ENCODE measurements around the gene DPF1. TPM values are rescaled to one million over a fixed set of nuclear protein-coding genes. Genes with fewer than 3 reads are reported as not detected.
A peak's percentile ranks its signal among the peaks of the same experiment; 100 is the strongest.

DPF1 gene
- polyA plus RNA-seq, 3 donors from 2014 or later: not detected

- Mint-ChIP-seq H3K4me3 (no peak overlapping the region), H3K27ac (no peak overlapping the region), H3K27me3 (ENCODE audit: low read depth in 3 of 3) (peaks cover 22 to 33% (median 27%) of the 10 kb centered on the region in 3 donors), H3K4me1 (peaks cover 5 to 12% of the 10 kb centered on the region in 2 donors), H3K9me3 (peaks cover 0 to 3% (median 0%) of the 10 kb centered on the region in 6 donors), H3K36me3 (peaks cover 16 to 37% (median 29%) of the 10 kb centered on the region in 3 donors)
- DNase-seq: no peak
These were observed 15.5 kb downstream of the DPF1 start for GRCh38 chr19:38208571-38208970.

GRCh38 chr19:38207543-38207942 lies 16.5 kb downstream of the DPF1 start:
- no peak overlapping the region for H3K4me3 Mint-ChIP-seq
- H3K27me3 Mint-ChIP-seq (ENCODE audit: low read depth in 3 of 3): peaks cover 16 to 23% (median 17%) of the 10 kb centered on the region in 3 donors
- DNase-seq: no peak
- H3K4me1 Mint-ChIP-seq: peaks cover 4 to 12% of the 10 kb centered on the region in 2 donors
- H3K27ac Mint-ChIP-seq: no peak overlapping the region
- H3K9me3 Mint-ChIP-seq: no peaks in the 10 kb centered on the region
- peaks cover 21 to 43% (median 35%) of the 10 kb centered on the region in 3 donors for H3K36me3 Mint-ChIP-seq

DNA sequence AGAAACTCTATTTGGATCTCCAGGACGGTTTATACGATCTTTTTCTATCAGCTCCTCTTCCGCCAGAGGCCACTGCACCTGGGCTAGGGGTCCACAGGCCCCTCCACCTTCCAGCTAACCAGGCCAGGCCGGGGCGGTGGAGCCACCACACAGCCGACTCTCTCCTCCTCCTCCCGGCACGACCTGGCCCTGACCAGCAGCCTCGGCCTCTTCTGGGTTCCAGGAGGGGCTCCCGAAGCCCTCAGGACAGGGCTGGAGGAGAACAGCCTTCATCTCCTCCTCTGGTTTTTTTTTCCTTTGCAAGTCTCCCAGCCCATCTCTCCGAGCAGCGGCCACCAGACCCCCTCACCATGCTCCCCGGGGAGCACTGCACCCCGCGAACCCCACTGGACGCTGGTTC lies 17.1 kb downstream of the DPF1 start:
- H3K27ac Mint-ChIP-seq: no peak overlapping the region
- H3K9me3 Mint-ChIP-seq: no peaks in the 10 kb centered on the region
- H3K36me3 Mint-ChIP-seq: peaks cover 22 to 45% (median 39%) of the 10 kb centered on the region in 3 donors
- peaks cover 16 to 23% (median 17%) of the 10 kb centered on the region in 3 donors for H3K27me3 Mint-ChIP-seq (ENCODE audit: low read depth in 3 of 3)
- no peak for DNase-seq
- H3K4me1 Mint-ChIP-seq: peaks cover 5 to 12% of the 10 kb centered on the region in 2 donors
- no peak overlapping the region for H3K4me3 Mint-ChIP-seq

DNA sequence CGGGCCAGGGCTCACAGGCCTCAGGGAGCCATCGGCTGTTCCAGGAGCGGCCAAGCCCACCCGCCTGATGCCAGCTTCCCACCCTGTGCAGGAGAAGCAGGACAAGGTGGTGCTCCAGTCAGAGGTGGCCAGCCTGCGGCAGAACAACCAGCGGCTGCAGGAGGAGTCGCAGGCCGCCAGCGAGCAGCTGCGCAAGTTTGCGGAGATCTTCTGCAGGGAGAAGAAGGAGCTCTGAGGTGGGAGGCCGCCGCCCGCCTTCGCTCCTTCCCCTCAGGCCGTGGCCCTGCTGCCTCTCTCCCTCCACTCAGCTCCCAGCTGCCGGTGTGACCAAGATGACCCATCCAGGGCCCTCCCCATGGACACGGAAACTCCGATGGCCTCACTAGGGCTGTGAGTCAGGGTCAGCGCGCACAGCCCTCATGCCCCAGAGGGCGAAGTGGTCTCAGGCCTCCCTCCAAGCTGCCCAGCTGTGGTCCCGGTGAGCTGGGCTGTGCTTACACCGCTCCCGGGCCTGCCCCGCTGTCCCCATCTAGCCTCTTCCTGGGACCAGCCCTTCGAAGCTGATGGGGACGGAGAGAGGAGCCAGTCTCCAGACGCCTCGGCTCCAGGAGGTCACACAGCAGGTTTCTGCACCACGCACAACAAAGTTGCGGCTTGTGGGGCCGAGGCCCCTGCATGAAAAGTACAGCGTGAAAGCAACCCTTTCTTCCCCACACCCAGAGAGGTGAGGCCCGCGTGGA lies 17.8 kb downstream of the DPF1 start:
- Mint-ChIP-seq H3K36me3 (peaks cover 26 to 48% (median 47%) of the 10 kb centered on the region in 3 donors), H3K4me1 (peaks cover 5 to 12% of the 10 kb centered on the region in 2 donors), H3K27me3 (ENCODE audit: low read depth in 3 of 3) (peaks cover 16 to 23% (median 17%) of the 10 kb centered on the region in 3 donors), H3K27ac (no peak overlapping the region), H3K9me3 (no peaks in the 10 kb centered on the region), H3K4me3 (no peak overlapping the region)
- no peak for DNase-seq

DNA sequence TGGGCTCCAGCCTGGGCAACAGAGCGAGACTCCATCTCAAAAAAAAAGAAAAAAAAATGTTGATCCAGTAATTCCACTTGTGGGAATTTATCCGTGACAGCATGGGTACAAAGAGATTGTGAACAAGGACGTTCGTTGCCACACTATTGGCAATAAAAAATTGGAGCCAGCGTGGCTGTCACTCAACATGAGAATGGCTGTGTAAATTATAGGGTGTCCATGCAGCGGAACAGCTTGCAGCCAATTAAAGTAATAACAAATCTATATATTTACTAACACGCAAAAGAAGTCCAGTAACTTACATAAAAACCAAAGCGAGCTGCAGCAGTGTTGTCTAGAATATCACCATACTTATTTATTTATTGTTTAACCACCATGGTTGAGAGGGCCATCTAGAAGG lies 19.3 kb downstream of the DPF1 start:
- no peak for DNase-seq
- Mint-ChIP-seq H3K36me3 (peaks cover 28 to 43% (median 42%) of the 10 kb centered on the region in 3 donors), H3K9me3 (no peaks in the 10 kb centered on the region), H3K4me3 (no peak overlapping the region), H3K27ac (no peak overlapping the region), H3K4me1 (peaks cover 3 to 5% of the 10 kb centered on the region in 2 donors), H3K27me3 (ENCODE audit: low read depth in 3 of 3) (peaks cover 7 to 16% (median 9%) of the 10 kb centered on the region in 3 donors)

DNA sequence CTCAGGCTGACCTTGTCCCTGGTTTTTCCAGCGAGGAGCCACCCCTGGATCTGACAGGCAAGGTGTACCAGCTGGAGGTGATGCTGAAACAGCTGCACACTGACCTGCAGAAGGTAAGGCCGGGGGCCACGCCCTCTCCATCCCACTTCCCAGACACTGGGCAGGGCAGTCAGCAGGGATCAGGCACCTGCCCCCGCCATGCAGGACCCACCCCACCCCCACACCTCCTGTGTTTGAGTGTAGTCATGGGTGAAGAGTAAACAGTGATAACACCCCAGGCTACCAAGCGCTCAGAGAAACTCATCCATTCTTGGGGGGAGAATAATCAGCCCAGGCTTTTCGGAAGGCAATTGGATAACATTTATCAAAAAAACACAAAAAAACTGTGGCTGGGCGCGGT lies 19.9 kb downstream of the DPF1 start:
- H3K4me1 Mint-ChIP-seq: peaks cover 2 to 5% of the 10 kb centered on the region in 2 donors
- peaks cover 6 to 13% (median 7%) of the 10 kb centered on the region in 3 donors for H3K27me3 Mint-ChIP-seq (ENCODE audit: low read depth in 3 of 3)
- no peaks in the 10 kb centered on the region for H3K9me3 Mint-ChIP-seq
- peaks cover 28 to 45% (median 42%) of the 10 kb centered on the region in 3 donors for H3K36me3 Mint-ChIP-seq
- H3K27ac Mint-ChIP-seq: no peak overlapping the region
- no peak overlapping the region for H3K4me3 Mint-ChIP-seq
- no peak for DNase-seq

- Mint-ChIP-seq H3K4me3 (no peak overlapping the region), H3K4me1 (peaks cover 2 to 5% of the 10 kb centered on the region in 2 donors), H3K36me3 (peaks cover 28 to 44% (median 39%) of the 10 kb centered on the region in 3 donors), H3K9me3 (no peaks in the 10 kb centered on the region), H3K27me3 (ENCODE audit: low read depth in 3 of 3) (peaks cover 2 to 9% (median 5%) of the 10 kb centered on the region in 3 donors), H3K27ac (no peak overlapping the region)
- no peak for DNase-seq
These were observed 20.8 kb downstream of the DPF1 start for GRCh38 chr19:38203197-38203596.

GRCh38 chr19:38202504-38202903 lies 21.5 kb downstream of the DPF1 start:
- Mint-ChIP-seq H3K4me3 (no peak overlapping the region), H3K4me1 (peaks cover 2 to 5% of the 10 kb centered on the region in 2 donors), H3K27ac (peak overlapping the region in 1 of 6 donors; percentile 14), H3K9me3 (no peaks in the 10 kb centered on the region), H3K36me3 (peaks cover 28 to 40% (median 35%) of the 10 kb centered on the region in 3 donors), H3K27me3 (ENCODE audit: low read depth in 3 of 3) (peaks cover 1 to 7% (median 2%) of the 10 kb centered on the region in 3 donors)
- no peak for DNase-seq

GRCh38 chr19:38201731-38202130 lies 22.3 kb downstream of the DPF1 start:
- H3K36me3 Mint-ChIP-seq: peaks cover 23 to 39% (median 31%) of the 10 kb centered on the region in 3 donors
- peaks cover 1 to 7% (median 2%) of the 10 kb centered on the region in 3 donors for H3K27me3 Mint-ChIP-seq (ENCODE audit: low read depth in 3 of 3)
- DNase-seq: no peak
- H3K27ac Mint-ChIP-seq: no peak overlapping the region
- H3K9me3 Mint-ChIP-seq: no peaks in the 10 kb centered on the region
- H3K4me3 Mint-ChIP-seq: no peak overlapping the region
- peaks cover 2 to 5% of the 10 kb centered on the region in 2 donors for H3K4me1 Mint-ChIP-seq

DNA sequence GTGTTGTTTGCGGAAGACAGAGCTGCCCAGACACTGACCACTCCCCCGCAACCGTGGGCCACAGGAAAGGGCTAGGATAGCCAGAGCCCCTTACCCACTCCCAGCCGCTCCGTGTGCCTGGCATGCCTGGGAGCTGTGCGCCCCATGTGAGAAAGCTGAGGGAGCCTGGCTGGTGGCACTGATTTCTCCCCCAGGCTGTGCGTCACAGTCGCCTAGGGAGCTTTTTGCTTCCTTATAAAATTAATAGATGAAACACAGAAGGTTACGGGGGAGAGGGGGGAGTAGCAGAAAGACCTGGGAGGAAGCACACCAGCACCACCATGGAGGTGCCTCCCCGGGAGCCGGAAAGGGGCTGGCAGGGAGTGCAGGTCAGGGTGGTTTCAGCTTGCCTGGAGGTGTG lies 24.7 kb downstream of the DPF1 start:
- Mint-ChIP-seq H3K4me3 (no peak overlapping the region), H3K27me3 (ENCODE audit: low read depth in 3 of 3) (peaks cover 0 to 4% (median 3%) of the 10 kb centered on the region in 3 donors), H3K9me3 (no peaks in the 10 kb centered on the region), H3K27ac (no peak overlapping the region), H3K4me1 (peaks cover 2 to 5% of the 10 kb centered on the region in 2 donors), H3K36me3 (peaks cover 16 to 34% (median 33%) of the 10 kb centered on the region in 3 donors)
- no peak for DNase-seq

DNA sequence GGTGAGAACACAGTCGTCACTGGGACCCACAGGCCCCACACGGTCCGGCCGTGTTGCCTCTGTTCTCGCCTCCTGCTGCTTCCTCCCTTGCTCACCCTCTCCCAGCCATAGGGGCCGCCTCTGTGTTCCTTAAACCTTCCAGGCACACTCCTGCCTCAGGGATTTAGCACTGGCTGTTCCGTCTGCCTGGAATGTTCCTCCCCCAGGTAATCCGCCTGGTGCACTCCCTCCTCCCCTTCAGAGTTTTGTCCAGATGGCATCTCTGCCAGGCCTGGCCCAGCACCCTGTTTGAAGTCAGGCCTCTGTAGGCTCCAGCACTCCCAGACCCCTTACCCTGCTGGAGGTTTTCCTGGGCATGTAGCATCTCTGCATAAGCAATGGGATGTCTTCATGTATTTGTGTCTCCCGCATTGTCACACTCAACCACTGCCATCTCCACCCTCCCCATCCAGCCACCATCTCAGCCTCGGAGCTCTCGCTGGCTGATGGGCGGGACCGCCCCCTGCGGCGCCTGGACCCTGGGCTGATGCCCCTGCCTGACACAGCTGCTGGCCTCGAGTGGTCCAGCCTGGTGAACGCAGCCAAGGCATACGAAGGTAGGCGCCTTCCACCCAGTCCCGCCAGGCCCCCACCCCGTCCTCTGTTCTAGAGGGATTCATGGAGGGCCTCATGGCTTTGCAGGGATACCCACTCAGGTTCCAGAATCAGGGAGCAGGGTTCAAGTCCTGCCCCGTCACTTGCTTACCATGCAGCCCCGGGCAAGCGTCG lies 25.9 kb downstream of the DPF1 start:
- peaks cover 0 to 4% (median 0%) of the 10 kb centered on the region in 3 donors for H3K27me3 Mint-ChIP-seq (ENCODE audit: low read depth in 3 of 3)
- H3K4me1 Mint-ChIP-seq: peaks cover 2 to 5% of the 10 kb centered on the region in 2 donors
- no peak overlapping the region for H3K27ac Mint-ChIP-seq
- no peaks in the 10 kb centered on the region for H3K9me3 Mint-ChIP-seq
- no peak for DNase-seq
- H3K36me3 Mint-ChIP-seq: peaks cover 12 to 30% (median 29%) of the 10 kb centered on the region in 3 donors
- H3K4me3 Mint-ChIP-seq: no peak overlapping the region

- Mint-ChIP-seq H3K9me3 (no peaks in the 10 kb centered on the region), H3K27me3 (ENCODE audit: low read depth in 3 of 3) (peaks cover 0 to 4% (median 0%) of the 10 kb centered on the region in 3 donors), H3K4me1 (no peaks in the 10 kb centered on the region), H3K4me3 (no peak overlapping the region), H3K36me3 (peaks cover 6 to 23% (median 22%) of the 10 kb centered on the region in 3 donors), H3K27ac (no peak overlapping the region)
- no peak for DNase-seq
These were observed 26.9 kb downstream of the DPF1 start for GRCh38 chr19:38196948-38197656.

GRCh38 chr19:38196245-38196837 lies 27.7 kb downstream of the DPF1 start:
- no peak overlapping the region for H3K27ac Mint-ChIP-seq

More at GRCh38 chr19:38196245-38196837, 27.7 kb downstream of the DPF1 start:
- no peak for DNase-seq
- Mint-ChIP-seq H3K36me3 (peaks cover 3 to 21% (median 17%) of the 10 kb centered on the region in 3 donors), H3K27me3 (ENCODE audit: low read depth in 3 of 3) (peaks cover 0 to 4% (median 0%) of the 10 kb centered on the region in 3 donors), H3K4me1 (no peaks in the 10 kb centered on the region), H3K9me3 (no peaks in the 10 kb centered on the region), H3K4me3 (no peak overlapping the region)

Data from immature natural killer cell (primary cell).